ENCODE data around the gene PPDPF. TPM values are rescaled to one million over a fixed set of nuclear protein-coding genes. Genes with fewer than 3 reads are reported as not detected.

Gene PPDPF
- total and polyA plus RNA-seq, 2 donors (not counting 3 experiments of a cell fraction or from before 2014, with no cell fraction given): 52.2 to 219 TPM

- no peak for DNase-seq (ENCODE audit: low read depth, low spot score)
- intact Hi-C loops (cut with micrococcal nuclease): no loop called here
- FAIRE-seq: no peak
- H3K9ac ChIP-seq (replicated peaks; ENCODE audit: extremely low read depth, insufficient read depth, low read length): no peak overlapping the region
- no peaks in the 10 kb centered on the region for H3K9me3 ChIP-seq (replicated peaks; ENCODE audit: control insufficient read depth, insufficient read depth, low read length)
- H2AFZ ChIP-seq (ENCODE audit: low read depth, low read length): no peak overlapping the region
- H3K9me1 ChIP-seq (replicated peaks; ENCODE audit: control insufficient read depth, extremely low read depth, insufficient read depth, low read length): no peaks in the 10 kb centered on the region
- POLR2A ChIA-PET: no interaction called here
- no peak overlapping the region for H3K27ac ChIP-seq (ENCODE audit: insufficient read depth, low read depth, low read length)
- BruUV-seq (replicated peaks): no TSS peak
- no peaks in the 10 kb centered on the region for H4K20me1 ChIP-seq (replicated peaks; ENCODE audit: control insufficient read depth, extremely low read depth, insufficient read depth, low read length)
- no peak overlapping the region for H3K4me3 ChIP-seq (replicated peaks in 1 of 3; ENCODE audit: insufficient read depth in 1 of 3, low read depth in 1 of 3, low read length in 3 of 3)
- H3K4me1 ChIP-seq (ENCODE audit: control insufficient read depth, extremely low read depth, insufficient read depth, low read length): no peaks in the 10 kb centered on the region
- H3K79me2 ChIP-seq (ENCODE audit: control insufficient read depth, insufficient read depth, low read length): no peaks in the 10 kb centered on the region
- CTCF ChIA-PET: no interaction called here
- no peak overlapping the region for H3K4me2 ChIP-seq (ENCODE audit: insufficient read depth, low read length)
- dilution Hi-C loops (cut with MboI; ENCODE audit: extremely low pct_ligation_motif_present, low sequenced_read_pairs): no loop called here
- no peaks in the 10 kb centered on the region for H3K27me3 ChIP-seq (ENCODE audit: control insufficient read depth in 2 of 2, insufficient read depth in 2 of 2, low read length in 2 of 2)
- H3K36me3 ChIP-seq (ENCODE audit: control insufficient read depth in 2 of 2, extremely low read depth in 1 of 2, insufficient read depth in 2 of 2, low read length in 2 of 2): no peaks in the 10 kb centered on the region
- TF ChIP-seq FOS (IDR thresholded peaks at IDR 0.05; ENCODE audit: borderline replicate concordance, insufficient read depth, low read length): no peak
- no peak for TF ChIP-seq MYC (IDR thresholded peaks at IDR 0.05; ENCODE audit: low read depth, low read length)
- no peak for TF ChIP-seq GATA2 (IDR thresholded peaks at IDR 0.05; ENCODE audit: insufficient read depth, insufficient read length, low read depth, low read length)
- TF ChIP-seq, protein P1, sequence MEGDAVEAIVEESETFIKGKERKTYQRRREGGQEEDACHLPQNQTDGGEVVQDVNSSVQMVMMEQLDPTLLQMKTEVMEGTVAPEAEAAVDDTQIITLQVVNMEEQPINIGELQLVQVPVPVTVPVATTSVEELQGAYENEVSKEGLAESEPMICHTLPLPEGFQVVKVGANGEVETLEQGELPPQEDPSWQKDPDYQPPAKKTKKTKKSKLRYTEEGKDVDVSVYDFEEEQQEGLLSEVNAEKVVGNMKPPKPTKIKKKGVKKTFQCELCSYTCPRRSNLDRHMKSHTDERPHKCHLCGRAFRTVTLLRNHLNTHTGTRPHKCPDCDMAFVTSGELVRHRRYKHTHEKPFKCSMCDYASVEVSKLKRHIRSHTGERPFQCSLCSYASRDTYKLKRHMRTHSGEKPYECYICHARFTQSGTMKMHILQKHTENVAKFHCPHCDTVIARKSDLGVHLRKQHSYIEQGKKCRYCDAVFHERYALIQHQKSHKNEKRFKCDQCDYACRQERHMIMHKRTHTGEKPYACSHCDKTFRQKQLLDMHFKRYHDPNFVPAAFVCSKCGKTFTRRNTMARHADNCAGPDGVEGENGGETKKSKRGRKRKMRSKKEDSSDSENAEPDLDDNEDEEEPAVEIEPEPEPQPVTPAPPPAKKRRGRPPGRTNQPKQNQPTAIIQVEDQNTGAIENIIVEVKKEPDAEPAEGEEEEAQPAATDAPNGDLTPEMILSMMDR (IDR thresholded peaks at IDR 0.05; ENCODE audit: extremely low read depth in 1 of 2, insufficient read depth in 1 of 2, low read depth in 1 of 2, low read length in 2 of 2): no peak
- TF ChIP-seq MAX (IDR thresholded peaks at IDR 0.05; ENCODE audit: insufficient read depth, insufficient read length): no peak
- no peak for TF ChIP-seq POLR2A (IDR thresholded peaks at IDR 0.05; ENCODE audit: low read depth, low read length)
- no peak for TF ChIP-seq JUN (IDR thresholded peaks at IDR 0.05; ENCODE audit: borderline replicate concordance, insufficient read depth, insufficient read length, low read depth)
- TF ChIP-seq EZH2 (IDR thresholded peaks at IDR 0.05; ENCODE audit: borderline replicate concordance, low read depth, low read length, severe bottlenecking): no peak
- no peak for TF ChIP-seq POLR2AphosphoS5 (IDR thresholded peaks at IDR 0.05; ENCODE audit: insufficient read depth, low read depth, low read length)
Observed at GRCh38 chr20:63491635-63492230, 28.8 kb upstream of the PPDPF start.
